HAP-1 (cell line): Measurements from ENCODE around the gene IMMP2L.

Experiments
- DNase-seq, 2 experiments: peaks; one replicate each; pipeline ENCODE4 v3.0.0-alpha.2; 2016 to 2020; ENCODE audit warnings: low spot score in 2 of 2
- H3K27me3 ChIP-seq: fragments of 250-450 bp; sonication (Bioruptor Pico); 2 replicates; pipeline ENCODE4 v1.5.1; 2020; ENCODE audit warnings: low read depth, mild to moderate bottlenecking, moderate library complexity
- H3K36me3 ChIP-seq: fragments of 250-450 bp; sonication (Bioruptor Pico); replicated peaks from 2 replicates; pipeline ENCODE4 v1.5.1; 2020; ENCODE audit warnings: mild to moderate bottlenecking
- H3K4me1 ChIP-seq: fragments of 250-450 bp; sonication (Bioruptor Pico); 2 replicates; pipeline ENCODE4 v1.5.1; 2020; ENCODE audit warnings: mild to moderate bottlenecking
- H3K4me3 ChIP-seq: fragments of 250-450 bp; sonication (Bioruptor Pico); 2 replicates; pipeline ENCODE4 v1.5.1; 2020; ENCODE audit warnings: mild to moderate bottlenecking, moderate library complexity
- H3K9me3 ChIP-seq: fragments of 250-450 bp; sonication (Bioruptor Pico); 2 replicates; pipeline ENCODE4 v1.5.1; 2020; ENCODE audit warnings: mild to moderate bottlenecking, moderate library complexity
- in situ Hi-C: fragments of 300-500 bp; cut with MboI; formaldehyde crosslinking; loops from 3 replicates; pipeline ENCODE4 v1.14.3; 2020; ENCODE audit warnings: low sequenced_read_pairs, inconsistent platforms, mixed read lengths

IMMP2L gene

DNA sequence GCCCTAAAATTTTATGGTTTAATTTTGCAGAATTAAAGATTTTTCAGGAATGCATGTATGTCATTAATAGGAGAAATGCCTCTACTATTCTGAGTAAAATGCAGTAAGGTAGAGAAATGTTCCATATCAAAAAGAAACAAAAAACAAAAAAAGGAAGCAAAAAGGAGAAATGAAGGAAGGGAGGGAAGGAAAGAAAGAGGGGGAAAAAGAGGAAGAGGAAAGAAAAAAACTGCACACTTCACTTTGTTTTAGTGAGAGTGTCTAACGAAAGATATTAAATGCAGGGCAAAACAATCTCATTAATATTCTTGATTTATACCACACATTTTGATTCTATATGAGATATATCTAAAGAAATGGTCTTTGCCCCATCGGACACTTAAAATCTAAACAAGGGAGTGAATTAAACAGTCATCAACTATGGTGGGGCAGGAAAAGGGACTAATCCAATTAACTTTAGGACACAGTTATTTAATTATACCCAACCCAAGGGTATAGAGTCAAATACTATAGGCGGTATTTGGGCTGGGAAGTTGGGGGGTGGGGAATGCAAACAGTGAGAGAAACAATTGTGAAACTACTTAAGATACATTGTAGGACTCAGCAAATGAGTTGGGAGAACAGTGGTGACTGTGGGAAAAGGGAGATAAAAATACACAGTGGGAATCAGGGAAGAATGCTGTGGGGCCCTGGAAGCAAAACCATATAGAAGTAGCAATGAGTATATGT, 27.0 kb downstream of the IMMP2L start:
- H3K4me3 ChIP-seq, result no peak overlapping the region
- in situ Hi-C loops, result no loop called here
- H3K4me1 ChIP-seq, result no peaks in the 10 kb centered on the region
- H3K36me3 ChIP-seq, result no peaks in the 10 kb centered on the region
- DNase-seq, result no peak
- no peaks in the 10 kb centered on the region for H3K9me3 ChIP-seq
- no peaks in the 10 kb centered on the region for H3K27me3 ChIP-seq

DNA sequence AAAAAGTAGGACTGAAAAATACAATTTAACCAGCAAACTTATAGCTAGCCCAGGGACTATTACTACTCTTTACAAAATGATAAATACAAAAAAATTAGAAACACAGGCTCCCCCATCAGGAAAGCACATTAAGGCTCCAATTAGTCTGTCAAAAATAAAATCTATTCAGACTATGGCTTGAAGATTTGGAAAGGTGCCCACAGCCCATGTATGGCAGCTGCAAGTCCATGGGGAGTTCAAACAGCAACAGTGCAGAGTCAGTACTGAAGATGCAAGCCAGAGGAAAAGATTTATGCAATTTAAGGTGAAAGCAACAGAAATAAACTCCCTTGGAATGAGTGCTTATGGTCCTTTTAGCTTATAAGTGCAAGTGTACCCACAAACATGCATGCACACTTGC, 29.7 kb downstream of the IMMP2L start:
- DNase-seq, result no peak
- Histone ChIP-seq H3K4me1 (peaks cover 3% of the 10 kb centered on the region; the same call in 1 of the 2 replicates), H3K9me3 (no peaks in the 10 kb centered on the region), H3K27me3 (no peaks in the 10 kb centered on the region), H3K4me3 (no peak overlapping the region), H3K36me3 (no peaks in the 10 kb centered on the region)
- in situ Hi-C loops, result no loop called here

DNA sequence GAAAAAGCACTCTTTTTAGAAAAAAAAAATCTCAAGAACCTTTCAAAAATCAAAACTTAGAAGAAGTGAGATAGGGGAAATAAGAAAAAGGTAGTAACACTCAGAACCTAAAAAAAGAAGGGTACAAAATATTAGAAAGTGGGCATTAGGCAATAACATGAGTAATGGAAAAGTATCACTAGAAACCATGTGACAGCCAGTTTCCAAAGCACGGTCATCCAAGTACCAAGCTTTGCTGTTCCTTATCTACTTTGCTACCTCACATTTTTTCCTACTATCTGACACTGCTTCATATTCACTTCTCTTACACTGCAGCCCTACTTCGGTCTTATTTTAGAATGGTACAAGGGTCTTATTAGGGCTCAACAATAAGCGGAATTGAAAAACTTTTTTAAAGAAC, 30.3 kb downstream of the IMMP2L start:
- Histone ChIP-seq H3K27me3 (no peaks in the 10 kb centered on the region), H3K4me1 (peaks cover 3% of the 10 kb centered on the region; the same call in 1 of the 2 replicates), H3K9me3 (no peaks in the 10 kb centered on the region), H3K4me3 (no peak overlapping the region), H3K36me3 (no peaks in the 10 kb centered on the region)
- no peak for DNase-seq
- in situ Hi-C loops, result no loop called here

DNA sequence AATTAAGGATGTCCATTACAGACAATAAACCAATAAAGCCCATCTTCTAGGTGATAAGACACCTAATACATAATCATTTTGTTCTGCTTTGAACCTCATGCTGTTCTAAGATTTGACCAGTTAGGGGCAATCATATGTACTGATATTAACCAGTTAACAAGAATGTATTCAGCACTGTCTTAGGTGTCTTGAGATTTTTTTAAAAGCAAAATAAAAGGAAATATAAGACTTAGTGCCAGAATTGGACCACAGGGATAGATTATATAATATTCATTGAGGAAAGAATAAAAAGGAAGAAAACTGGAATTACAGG, 32.0 kb downstream of the IMMP2L start:
- no peak for DNase-seq
- in situ Hi-C loops, result no loop called here
- no peaks in the 10 kb centered on the region for H3K27me3 ChIP-seq
- H3K4me1 ChIP-seq, result peaks cover 3% of the 10 kb centered on the region; the same call in 1 of the 2 replicates
- no peaks in the 10 kb centered on the region for H3K9me3 ChIP-seq
- H3K4me3 ChIP-seq, result no peak overlapping the region
- no peaks in the 10 kb centered on the region for H3K36me3 ChIP-seq

DNA sequence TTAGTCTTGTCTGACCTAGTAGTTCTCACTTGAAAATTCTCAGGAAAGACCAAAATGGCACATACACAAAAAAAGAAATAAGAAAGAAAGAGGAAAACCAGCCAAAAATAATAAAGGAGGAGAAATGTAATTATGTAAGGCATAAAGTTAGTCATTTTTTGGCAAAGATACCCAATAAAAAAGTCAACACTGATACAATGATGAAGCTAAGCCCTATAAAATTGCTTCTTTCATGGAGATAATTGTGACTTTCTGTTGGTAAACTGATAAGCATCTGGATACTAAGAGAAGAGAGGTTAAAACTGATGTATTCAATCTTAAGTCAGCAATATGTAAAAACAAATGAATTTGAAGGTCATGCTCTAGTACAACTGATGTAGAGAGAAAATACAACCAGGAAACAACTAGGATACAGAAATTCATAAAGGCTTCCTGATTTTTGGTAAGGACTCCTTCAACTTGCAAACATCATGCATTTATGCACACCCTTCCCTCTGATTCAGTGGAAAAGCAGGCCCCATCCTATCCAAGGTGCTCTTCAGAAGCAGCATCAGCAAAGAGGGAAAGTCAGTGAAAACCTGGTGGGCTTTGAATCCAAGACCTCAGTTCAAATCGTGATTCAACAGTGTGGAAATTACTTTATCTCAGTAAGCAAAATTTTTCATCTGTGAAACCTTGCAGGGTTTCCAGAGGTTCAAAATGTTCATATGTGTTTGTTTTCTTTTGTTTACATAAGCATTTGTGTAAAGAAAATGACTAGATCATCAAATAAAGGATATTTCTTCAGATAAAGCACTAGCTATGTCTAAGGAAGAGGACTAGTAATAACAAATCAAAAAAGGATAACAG, 32.6 kb downstream of the IMMP2L start:
- in situ Hi-C loops, result no loop called here
- no peaks in the 10 kb centered on the region for H3K9me3 ChIP-seq
- no peak for DNase-seq
- no peaks in the 10 kb centered on the region for H3K36me3 ChIP-seq
- no peaks in the 10 kb centered on the region for H3K27me3 ChIP-seq
- peaks cover 3% of the 10 kb centered on the region; the same call in 1 of the 2 replicates for H3K4me1 ChIP-seq
- no peak overlapping the region for H3K4me3 ChIP-seq

DNA sequence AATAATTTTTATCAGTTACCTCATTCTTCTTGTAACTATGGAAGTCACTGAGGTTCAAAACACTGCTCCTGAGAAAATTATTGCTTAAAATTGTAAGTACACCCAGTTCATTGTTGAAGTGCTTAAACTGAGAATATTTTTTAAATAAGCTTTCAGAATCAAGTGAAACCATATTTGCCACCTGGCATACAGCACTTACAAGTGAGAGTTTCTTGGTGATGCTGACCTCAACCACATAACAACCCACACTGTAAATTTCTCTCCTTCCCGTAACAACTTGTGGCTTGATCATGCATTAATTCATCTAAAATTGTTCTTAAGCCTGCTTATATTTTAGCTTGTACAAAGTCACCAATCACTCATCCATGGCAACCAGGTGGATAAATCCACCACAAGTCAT, 34.0 kb downstream of the IMMP2L start:
- DNase-seq, result no peak
- peaks cover 3% of the 10 kb centered on the region; the same call in 1 of the 2 replicates for H3K4me1 ChIP-seq
- H3K27me3 ChIP-seq, result no peaks in the 10 kb centered on the region
- H3K9me3 ChIP-seq, result no peaks in the 10 kb centered on the region
- H3K36me3 ChIP-seq, result no peaks in the 10 kb centered on the region
- no peak overlapping the region for H3K4me3 ChIP-seq
- in situ Hi-C loops, result no loop called here

DNA sequence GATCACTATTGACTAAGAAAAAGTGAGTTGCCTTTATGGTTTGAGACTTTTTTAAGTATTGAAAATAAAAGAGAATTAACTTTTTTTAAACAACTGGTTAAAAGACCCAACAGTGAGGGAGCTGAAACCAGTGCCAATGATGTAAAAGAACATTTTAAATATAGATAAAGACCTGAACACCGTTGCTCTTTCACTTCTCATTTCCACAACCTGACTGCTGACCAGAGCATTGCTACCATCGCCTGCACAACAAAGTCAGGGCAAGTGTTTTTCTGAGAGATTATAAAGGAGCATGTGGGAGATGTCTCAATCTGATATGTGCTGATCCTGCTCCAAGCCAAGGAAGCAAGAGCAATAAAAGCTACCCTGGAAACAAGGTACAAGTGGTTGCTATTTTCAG, 34.7 kb downstream of the IMMP2L start:
- peaks cover 3% of the 10 kb centered on the region; the same call in 1 of the 2 replicates for H3K4me1 ChIP-seq
- no peak for DNase-seq
- no peaks in the 10 kb centered on the region for H3K36me3 ChIP-seq
- H3K9me3 ChIP-seq, result no peaks in the 10 kb centered on the region
- in situ Hi-C loops, result no loop called here
- H3K4me3 ChIP-seq, result no peak overlapping the region
- H3K27me3 ChIP-seq, result no peaks in the 10 kb centered on the region

DNA sequence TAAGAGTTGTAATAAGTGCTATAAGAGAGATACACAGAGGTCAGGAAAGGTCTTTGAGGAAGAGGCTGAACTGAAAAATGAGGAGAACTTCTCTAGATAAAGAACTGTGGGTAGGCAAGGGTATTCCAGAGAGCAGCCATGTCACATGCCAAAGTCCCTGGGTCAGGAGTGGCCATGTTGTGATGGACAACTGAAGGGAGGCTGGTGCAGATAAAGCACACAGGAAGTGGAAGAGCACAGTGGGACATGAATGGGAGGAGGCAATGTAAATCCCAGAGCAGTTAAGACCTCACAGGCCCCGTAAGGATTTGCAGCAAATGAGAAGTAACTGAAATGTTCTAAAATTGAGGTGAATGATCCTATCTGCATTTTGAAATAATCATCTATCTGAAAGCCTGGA, 37.2 kb downstream of the IMMP2L start:
- no peaks in the 10 kb centered on the region for H3K36me3 ChIP-seq
- no peaks in the 10 kb centered on the region for H3K9me3 ChIP-seq
- H3K27me3 ChIP-seq, result no peaks in the 10 kb centered on the region
- peaks cover 3% of the 10 kb centered on the region; the same call in 1 of the 2 replicates for H3K4me1 ChIP-seq
- H3K4me3 ChIP-seq, result no peak overlapping the region
- in situ Hi-C loops, result no loop called here
- DNase-seq, result no peak

DNA sequence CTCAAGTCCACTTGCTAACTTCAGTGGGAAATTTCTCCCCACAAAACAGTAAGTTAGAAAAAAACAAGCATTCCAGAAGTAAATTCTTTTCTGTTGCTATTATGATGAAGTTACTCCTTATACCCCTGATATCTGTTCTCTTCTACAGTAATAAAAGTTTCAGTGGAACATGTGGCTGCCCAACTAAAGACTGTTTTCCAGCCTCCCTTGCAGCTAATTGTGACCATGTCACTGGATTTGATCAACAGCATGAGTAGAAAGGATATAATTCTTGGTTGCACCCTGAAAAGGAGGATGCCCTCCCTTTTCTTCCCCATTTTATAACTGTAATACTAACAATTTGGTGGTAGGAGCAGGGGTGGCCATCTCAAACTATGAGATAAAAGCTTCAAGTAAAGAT, 40.6 kb downstream of the IMMP2L start:
- H3K4me1 ChIP-seq, result no peaks in the 10 kb centered on the region
- DNase-seq, result no peak
- H3K27me3 ChIP-seq, result no peaks in the 10 kb centered on the region
- H3K4me3 ChIP-seq, result no peak overlapping the region
- no peaks in the 10 kb centered on the region for H3K9me3 ChIP-seq
- no peaks in the 10 kb centered on the region for H3K36me3 ChIP-seq
- in situ Hi-C loops, result no loop called here

DNA sequence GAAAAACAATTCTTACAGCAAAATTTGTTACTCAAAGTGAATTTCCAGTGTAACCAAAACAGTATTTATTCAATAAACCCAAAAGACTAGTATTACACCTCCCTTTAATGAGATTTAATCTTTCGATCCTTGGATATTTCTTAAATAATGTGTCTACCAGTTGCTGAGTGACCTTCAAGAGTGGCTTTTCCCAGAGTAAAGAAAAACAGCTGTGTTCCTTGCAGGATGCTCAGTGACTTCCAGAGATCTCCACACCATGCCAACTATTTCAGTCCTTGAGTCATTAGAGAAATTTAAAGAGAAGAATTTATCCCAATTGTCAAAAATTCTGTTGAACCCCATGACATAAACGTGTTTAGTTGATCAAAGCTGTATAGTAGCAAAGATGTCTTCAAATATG, 44.0 kb downstream of the IMMP2L start:
- Histone ChIP-seq H3K9me3 (no peaks in the 10 kb centered on the region), H3K4me1 (no peaks in the 10 kb centered on the region), H3K27me3 (no peaks in the 10 kb centered on the region), H3K4me3 (no peak overlapping the region), H3K36me3 (no peaks in the 10 kb centered on the region)
- in situ Hi-C loops, result no loop called here
- DNase-seq, result no peak

DNA sequence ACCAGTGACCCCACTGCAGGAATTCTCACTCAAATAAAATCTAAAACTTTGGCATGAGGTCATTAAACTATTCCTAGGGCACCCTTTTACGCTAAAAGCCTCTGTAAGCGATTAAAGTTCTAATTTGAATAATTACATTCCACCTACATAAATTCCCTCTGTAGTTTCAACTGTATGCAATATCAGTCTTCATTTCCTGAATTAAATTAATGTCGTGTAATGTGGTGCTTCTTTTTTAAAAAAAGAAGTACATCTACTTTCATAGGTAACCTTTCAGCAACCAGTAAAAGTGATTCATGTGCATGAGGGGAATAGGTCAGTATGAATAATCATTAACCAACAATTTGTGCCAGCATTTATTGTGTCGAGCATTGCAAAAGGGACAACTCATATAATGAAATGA, 44.7 kb downstream of the IMMP2L start:
- no peak overlapping the region for H3K4me3 ChIP-seq
- no peaks in the 10 kb centered on the region for H3K4me1 ChIP-seq
- H3K36me3 ChIP-seq, result no peaks in the 10 kb centered on the region
- no peak for DNase-seq
- H3K9me3 ChIP-seq, result no peaks in the 10 kb centered on the region
- H3K27me3 ChIP-seq, result no peaks in the 10 kb centered on the region
- in situ Hi-C loops, result no loop called here

DNA sequence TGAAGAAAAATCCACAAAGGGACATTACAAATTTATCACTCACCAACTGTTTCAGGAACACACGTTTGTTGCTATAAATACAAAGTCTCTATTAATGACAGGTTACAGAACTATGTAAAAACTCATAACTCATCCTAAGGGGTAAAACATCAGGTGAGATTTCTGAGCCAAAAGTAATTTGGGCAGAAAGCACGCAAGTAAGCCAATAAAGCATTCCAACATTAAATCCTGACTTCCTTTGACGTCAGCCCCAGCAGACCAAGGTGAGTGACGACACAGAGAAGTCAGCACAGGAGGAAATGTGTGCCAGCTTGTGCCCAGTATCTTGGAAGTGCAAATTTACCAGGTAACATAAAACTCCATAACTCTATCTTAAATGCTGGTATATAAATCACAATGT, 45.7 kb downstream of the IMMP2L start:
- in situ Hi-C loops, result no loop called here
- Histone ChIP-seq H3K27me3 (no peaks in the 10 kb centered on the region), H3K36me3 (no peaks in the 10 kb centered on the region), H3K4me3 (no peak overlapping the region), H3K9me3 (no peaks in the 10 kb centered on the region), H3K4me1 (no peaks in the 10 kb centered on the region)
- no peak for DNase-seq

DNA sequence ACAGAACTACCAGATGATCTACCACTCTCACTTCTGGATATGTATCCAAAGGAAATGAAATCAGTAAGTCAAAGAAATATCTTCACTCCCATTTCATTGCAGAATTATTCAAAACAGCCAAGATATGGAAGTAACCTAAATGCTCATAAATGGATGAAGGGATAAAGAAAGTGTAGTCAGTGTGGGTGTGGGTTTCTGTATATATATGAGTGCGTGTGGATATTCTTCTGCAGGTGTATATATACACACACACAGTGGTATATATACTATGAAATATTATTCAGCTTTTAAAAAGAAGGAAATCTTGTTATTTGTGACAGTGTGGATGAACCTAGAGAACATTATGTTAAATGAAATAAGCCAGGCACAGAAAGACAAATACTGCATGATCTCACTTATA, 48.7 kb downstream of the IMMP2L start:
- Histone ChIP-seq H3K27me3 (no peaks in the 10 kb centered on the region), H3K4me1 (no peaks in the 10 kb centered on the region), H3K9me3 (no peaks in the 10 kb centered on the region), H3K4me3 (no peak overlapping the region), H3K36me3 (no peaks in the 10 kb centered on the region)
- in situ Hi-C loops, result no loop called here
- no peak for DNase-seq

DNA sequence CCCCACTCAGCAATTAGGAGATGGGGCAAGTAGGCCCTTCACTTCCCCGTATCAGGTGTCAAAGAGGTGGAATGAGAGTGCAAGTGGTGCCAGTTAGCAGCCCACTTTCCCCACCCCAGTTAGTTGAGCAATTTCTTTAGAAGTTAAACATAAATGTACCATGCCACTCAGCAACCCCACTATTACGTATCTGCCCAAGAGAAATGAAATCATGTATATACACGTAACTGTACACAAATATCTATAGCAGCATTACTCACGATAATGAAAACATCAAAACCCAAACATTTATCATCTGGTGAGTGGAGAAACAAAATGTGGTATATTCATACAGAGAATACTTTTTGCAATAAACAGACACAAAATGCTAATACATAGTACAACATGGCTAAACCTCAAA, 50.4 kb downstream of the IMMP2L start:
- no peak for DNase-seq
- Histone ChIP-seq H3K4me3 (no peak overlapping the region), H3K4me1 (no peaks in the 10 kb centered on the region), H3K9me3 (no peaks in the 10 kb centered on the region), H3K36me3 (no peaks in the 10 kb centered on the region), H3K27me3 (no peaks in the 10 kb centered on the region)
- in situ Hi-C loops, result no loop called here
